SU-DHL-6 (cell line): Measurements from ENCODE around the gene PDF.

Experiments used
- H2AFZ ChIP-seq: fragments of 200-600 bp; sonication (generic); 2 replicates; pipeline ENCODE4 v1.6.1; 2014; ENCODE audit warnings: low read depth, mild to moderate bottlenecking, moderate library complexity, mixed read lengths, antibody characterized with exemption, low read length; ENCODE audit not compliant: severe bottlenecking
- H3F3A ChIP-seq: fragments of 200-600 bp; shearing (Covaris generic); 2 replicates; pipeline ENCODE4 v1.6.0; 2016; ENCODE audit warnings: antibody characterized with exemption, mild to moderate bottlenecking; ENCODE audit not compliant: insufficient read depth
- H3K27ac ChIP-seq: fragments of 200-600 bp; sonication (generic); 2 replicates; pipeline ENCODE4 v1.5.1; 2016; ENCODE audit warnings: low read depth, mild to moderate bottlenecking, low read length, moderate library complexity, mixed read lengths
- H3K27me3 ChIP-seq: fragments of 200-600 bp; sonication (generic), shearing (Covaris generic); 2 replicates; pipeline ENCODE4 v1.6.0; 2014; ENCODE audit warnings: mild to moderate bottlenecking, low read length
- H3K36me3 ChIP-seq: fragments of 200-600 bp; sonication (generic); 2 replicates; pipeline ENCODE4 v1.6.1; 2014; ENCODE audit warnings: mild to moderate bottlenecking, low read length, mixed read lengths
- H3K4me2 ChIP-seq: fragments of 300-600, 200-600 bp; shearing (Covaris generic), sonication (generic); 2 replicates; pipeline ENCODE4 v1.6.0; 2014; ENCODE audit warnings: low read length, low read depth, mild to moderate bottlenecking; ENCODE audit not compliant: poor library complexity, severe bottlenecking
- H3K4me3 ChIP-seq: fragments of 200-600 bp; sonication (generic); 2 replicates; pipeline ENCODE4 v1.5.1; 2014; ENCODE audit warnings: antibody characterized with exemption, low read length, mild to moderate bottlenecking, mixed read lengths; ENCODE audit not compliant: insufficient read depth, poor library complexity, severe bottlenecking
- H3K79me2 ChIP-seq: fragments of 200-600 bp; sonication (generic); 2 replicates; pipeline ENCODE4 v1.6.1; 2014; ENCODE audit warnings: mild to moderate bottlenecking, low read length, moderate library complexity; ENCODE audit not compliant: insufficient read depth
- H3K9ac ChIP-seq: fragments of 200-600 bp; sonication (generic); 2 replicates; pipeline ENCODE4 v1.7.0; 2014; ENCODE audit warnings: mild to moderate bottlenecking, low read length
- H3K9me2 ChIP-seq: fragments of 200-600 bp; sonication (generic); replicated peaks from 2 replicates; pipeline ENCODE4 v1.6.1; 2014; ENCODE audit warnings: low read length; ENCODE audit not compliant: insufficient read depth
- H3K9me3 ChIP-seq: fragments of 200-600 bp; sonication (generic); 2 replicates; pipeline ENCODE4 v1.6.1; 2014; ENCODE audit warnings: low read length, mixed read lengths; ENCODE audit not compliant: insufficient read depth
- H4K20me1 ChIP-seq: fragments of 200-600 bp; sonication (generic); 2 replicates; pipeline ENCODE4 v1.6.1; 2014; ENCODE audit warnings: low read depth, mild to moderate bottlenecking, antibody characterized with exemption, low read length, moderate library complexity, mixed read lengths
- EZH2phosphoT487 ChIP-seq: fragments of 200-600 bp; sonication (generic), shearing (Covaris generic); conservative IDR thresholded peaks from 2 replicates; pipeline ENCODE4 v1.6.1; 2018; ENCODE audit warnings: mild to moderate bottlenecking, antibody characterized with exemption, low read length, moderate library complexity, mixed read lengths
- TF ChIP-seq, protein P1 (sequence below): fragments of 200-600 bp; sonication (generic); IDR thresholded peaks from one replicate; pipeline ENCODE4 v1.5.1; 2017; ENCODE audit warnings: antibody characterized with exemption, mild to moderate bottlenecking, low read length, moderate library complexity; ENCODE audit not compliant: insufficient read depth, poor library complexity, severe bottlenecking

Gene PDF

DNA sequence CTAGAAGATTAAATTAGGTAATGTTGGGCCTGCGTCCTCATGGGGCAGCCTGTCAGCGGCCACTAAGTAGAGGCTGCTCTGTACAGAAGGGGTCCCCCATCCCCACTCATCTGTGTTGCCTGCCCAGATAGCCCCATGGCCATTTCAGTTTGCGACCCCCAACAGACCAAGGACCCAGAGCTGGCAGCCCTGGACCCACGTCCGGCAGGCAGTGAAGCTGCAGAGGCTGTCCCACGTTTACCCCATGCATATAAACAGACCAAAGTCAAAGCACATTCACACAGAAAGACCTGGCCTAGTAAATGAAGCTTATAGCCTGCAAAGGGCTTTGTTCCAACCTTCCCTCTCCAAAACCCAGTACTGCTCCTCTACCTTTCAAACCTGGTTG lies 4.6 kb downstream of the PDF start:
- Histone ChIP-seq H3K9me3 (no peaks in the 10 kb centered on the region), H3K79me2 (peaks cover 68% of the 10 kb centered on the region), H3K9me2 (no peaks in the 10 kb centered on the region), H3K9ac (peak overlapping the region; percentile 87; the same call in 1 of the 2 replicates), H3K27ac (peak overlapping the region; percentile 68), H3K36me3 (peaks cover 3% of the 10 kb centered on the region; the same call in 1 of the 2 replicates), H3K4me2 (peak overlapping the region; percentile 88), H3F3A (peaks cover 9% of the 10 kb centered on the region), H3K27me3 (no peaks in the 10 kb centered on the region), H3K4me3 (no peak overlapping the region), H2AFZ (no peak overlapping the region), H4K20me1 (peaks cover 7% of the 10 kb centered on the region; the same call in 1 of the 2 replicates)
- TF ChIP-seq, protein P1, sequence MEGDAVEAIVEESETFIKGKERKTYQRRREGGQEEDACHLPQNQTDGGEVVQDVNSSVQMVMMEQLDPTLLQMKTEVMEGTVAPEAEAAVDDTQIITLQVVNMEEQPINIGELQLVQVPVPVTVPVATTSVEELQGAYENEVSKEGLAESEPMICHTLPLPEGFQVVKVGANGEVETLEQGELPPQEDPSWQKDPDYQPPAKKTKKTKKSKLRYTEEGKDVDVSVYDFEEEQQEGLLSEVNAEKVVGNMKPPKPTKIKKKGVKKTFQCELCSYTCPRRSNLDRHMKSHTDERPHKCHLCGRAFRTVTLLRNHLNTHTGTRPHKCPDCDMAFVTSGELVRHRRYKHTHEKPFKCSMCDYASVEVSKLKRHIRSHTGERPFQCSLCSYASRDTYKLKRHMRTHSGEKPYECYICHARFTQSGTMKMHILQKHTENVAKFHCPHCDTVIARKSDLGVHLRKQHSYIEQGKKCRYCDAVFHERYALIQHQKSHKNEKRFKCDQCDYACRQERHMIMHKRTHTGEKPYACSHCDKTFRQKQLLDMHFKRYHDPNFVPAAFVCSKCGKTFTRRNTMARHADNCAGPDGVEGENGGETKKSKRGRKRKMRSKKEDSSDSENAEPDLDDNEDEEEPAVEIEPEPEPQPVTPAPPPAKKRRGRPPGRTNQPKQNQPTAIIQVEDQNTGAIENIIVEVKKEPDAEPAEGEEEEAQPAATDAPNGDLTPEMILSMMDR = no peak
- TF ChIP-seq EZH2phosphoT487 = no peak

DNA sequence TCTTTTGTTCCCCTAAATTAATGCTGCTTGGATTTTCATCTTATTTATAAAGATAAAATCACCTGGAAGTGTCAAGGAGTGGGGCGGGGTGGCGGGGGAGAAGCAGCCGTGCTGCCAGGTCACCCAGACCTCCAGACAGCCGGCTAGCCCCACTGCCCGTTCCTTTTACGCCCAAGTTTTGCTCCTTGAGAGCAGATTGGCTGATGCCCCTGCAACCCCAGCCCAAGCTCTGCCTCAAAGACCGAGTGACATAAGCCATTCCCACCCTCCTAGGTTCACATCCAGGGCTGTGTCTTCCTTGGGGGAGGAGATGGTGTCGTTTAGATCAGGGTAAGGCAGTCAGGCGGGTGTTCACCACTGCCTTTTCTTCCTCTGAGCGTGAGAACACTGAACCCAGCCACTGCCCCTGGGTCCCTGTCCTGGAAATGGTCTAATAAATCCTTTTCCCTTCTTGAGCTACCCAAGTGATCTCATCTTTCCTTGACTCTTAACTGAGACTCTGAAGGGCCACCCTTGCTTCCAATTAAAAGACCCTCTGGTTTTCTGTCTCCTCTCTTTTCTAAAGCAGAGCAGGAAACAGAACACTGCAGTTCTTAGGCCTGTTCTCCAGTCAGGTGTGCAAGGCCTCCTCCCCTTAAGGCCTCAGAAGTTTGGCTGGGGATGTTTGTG lies 5.7 kb downstream of the PDF start:
- H3K36me3 ChIP-seq = peaks cover 3% of the 10 kb centered on the region; the same call in 1 of the 2 replicates
- no peak overlapping the region for H3K4me2 ChIP-seq
- no peak for TF ChIP-seq EZH2phosphoT487
- TF ChIP-seq, protein P1 = no peak
- peaks cover 7% of the 10 kb centered on the region; the same call in 1 of the 2 replicates for H4K20me1 ChIP-seq
- H3K9me3 ChIP-seq = no peaks in the 10 kb centered on the region
- no peak overlapping the region for H3K4me3 ChIP-seq
- H3F3A ChIP-seq = peaks cover 9% of the 10 kb centered on the region
- H3K27ac ChIP-seq = no peak overlapping the region
- no peak overlapping the region for H3K9ac ChIP-seq
- no peaks in the 10 kb centered on the region for H3K27me3 ChIP-seq
- no peaks in the 10 kb centered on the region for H3K9me2 ChIP-seq
- H3K79me2 ChIP-seq = peaks cover 61% of the 10 kb centered on the region
- H2AFZ ChIP-seq = no peak overlapping the region

DNA sequence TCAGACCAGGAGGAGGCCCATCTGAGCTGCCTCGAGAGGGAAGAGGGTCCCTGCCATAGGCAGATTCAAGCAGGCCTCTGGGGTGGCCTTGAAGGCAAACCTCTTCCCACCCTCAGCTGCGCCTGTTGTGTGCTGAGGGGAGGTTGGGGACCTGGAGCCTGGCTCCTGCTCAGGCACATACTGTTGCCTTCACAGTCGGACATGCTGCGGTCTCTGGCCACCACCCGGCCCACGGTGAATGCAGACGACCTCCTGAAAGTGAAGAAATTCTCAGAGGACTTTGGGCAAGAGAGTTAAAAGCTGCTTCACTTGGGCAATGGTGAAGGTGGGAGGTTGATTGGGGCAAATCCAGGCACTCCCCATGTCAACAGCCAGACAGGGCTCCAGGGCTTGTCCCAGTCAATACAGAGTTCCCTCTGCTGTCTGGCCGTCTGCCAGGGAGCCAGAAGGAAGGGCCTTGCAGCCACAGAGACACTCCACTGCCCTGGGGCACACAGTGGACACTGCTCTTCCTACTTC lies 6.3 kb downstream of the PDF start:
- Histone ChIP-seq H3F3A (peaks cover 9% of the 10 kb centered on the region), H3K4me3 (no peak overlapping the region), H2AFZ (no peak overlapping the region), H3K9me3 (no peaks in the 10 kb centered on the region), H3K9ac (no peak overlapping the region), H3K4me2 (no peak overlapping the region), H3K27me3 (no peaks in the 10 kb centered on the region), H3K79me2 (peaks cover 55% of the 10 kb centered on the region), H4K20me1 (peaks cover 7% of the 10 kb centered on the region; the same call in 1 of the 2 replicates), H3K27ac (no peak overlapping the region), H3K36me3 (peaks cover 3% of the 10 kb centered on the region; the same call in 1 of the 2 replicates), H3K9me2 (no peaks in the 10 kb centered on the region)
- TF ChIP-seq, protein P1 = no peak
- TF ChIP-seq EZH2phosphoT487 = no peak
